Neutrophil (primary cell): ENCODE results near the gene LRFN2.

ENCODE experiments used
- H3K27ac ChIP-seq: fragments of 200-600 bp; sonication (generic); 2 replicates; pipeline ENCODE4 v1.5.1; 2016; ENCODE audit warnings: mild to moderate bottlenecking, moderate library complexity
- H3K27me3 ChIP-seq: fragments of 200-600 bp; sonication (generic); 2 replicates; pipeline ENCODE4 v1.6.0; 2016; ENCODE audit warnings: mild to moderate bottlenecking
- H3K36me3 ChIP-seq: fragments of 200-600 bp; sonication (generic); 2 replicates; pipeline ENCODE4 v1.5.1; 2017
- H3K4me1 ChIP-seq, 2 experiments: fragments of 200-600 bp in 1 of 2; sonication (generic) in 1 of 2; 1 replicate in 1 of 2; 2 replicates in 1 of 2; pipeline versions ENCODE4 v1.5.1 to v1.6.1; 2013 to 2016; ENCODE audit warnings: low read depth in 1 of 2, low read length in 1 of 2, mild to moderate bottlenecking in 1 of 2, moderate library complexity in 1 of 2; ENCODE audit not compliant: control insufficient read depth in 1 of 2, insufficient read depth in 1 of 2
- H3K4me3 ChIP-seq, 2 experiments: fragments of 200-600 bp in 1 of 2; sonication (generic) in 1 of 2; 1 replicate in 1 of 2; 2 replicates in 1 of 2; pipeline ENCODE4 v1.5.1; 2013 to 2016; ENCODE audit warnings: low read depth in 1 of 2, low read length in 1 of 2, mild to moderate bottlenecking in 1 of 2, moderate library complexity in 1 of 2
- H3K9me3 ChIP-seq: fragments of 200-600 bp; sonication (generic); 2 replicates; pipeline ENCODE4 v1.5.1; 2016
- TF ChIP-seq, protein P1 (sequence below): fragments of 200-600 bp; sonication (generic); IDR thresholded peaks from 2 replicates; pipeline ENCODE4 v1.5.1; 2016; ENCODE audit warnings: antibody characterized with exemption

LRFN2 gene

DNA sequence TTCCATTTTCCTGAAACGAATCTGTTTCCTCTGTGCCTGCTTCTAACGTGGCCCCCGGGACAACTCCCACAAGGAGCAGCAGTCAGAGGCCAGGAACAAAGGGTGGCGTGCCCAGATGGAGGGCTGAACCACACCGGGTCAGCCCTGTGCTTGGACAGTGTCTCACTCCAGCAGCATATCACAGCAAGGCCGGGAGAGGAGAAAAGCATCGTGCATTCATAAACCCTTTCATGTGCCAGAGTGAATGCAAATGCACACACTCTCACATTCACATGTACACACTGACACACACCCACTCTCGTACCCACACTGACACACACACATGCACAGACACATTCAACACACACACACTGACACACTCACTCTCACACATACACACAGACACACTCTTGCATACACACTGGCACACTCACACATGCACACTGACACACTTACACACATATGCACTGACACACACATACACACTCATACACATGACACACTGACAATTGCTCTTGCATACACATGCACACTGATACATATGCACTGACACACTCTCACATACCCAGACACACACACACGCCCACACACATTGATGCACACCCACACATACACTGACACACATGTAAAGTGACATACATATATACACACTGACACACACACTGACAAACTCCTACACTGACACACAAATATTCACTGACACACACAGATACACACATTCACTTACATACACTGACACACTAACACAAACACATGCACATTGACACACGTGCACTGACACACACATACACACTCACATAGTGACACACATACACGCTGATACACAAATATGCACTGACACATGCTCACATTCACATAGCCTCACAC, 237.0 kb downstream of the LRFN2 start:
- Histone ChIP-seq H3K27me3 (no peaks in the 10 kb centered on the region), H3K36me3 (no peaks in the 10 kb centered on the region), H3K4me3 (no peak overlapping the region), H3K9me3 (no peaks in the 10 kb centered on the region), H3K27ac (no peak overlapping the region), H3K4me1 (no peaks in the 10 kb centered on the region)
- TF ChIP-seq, protein P1, sequence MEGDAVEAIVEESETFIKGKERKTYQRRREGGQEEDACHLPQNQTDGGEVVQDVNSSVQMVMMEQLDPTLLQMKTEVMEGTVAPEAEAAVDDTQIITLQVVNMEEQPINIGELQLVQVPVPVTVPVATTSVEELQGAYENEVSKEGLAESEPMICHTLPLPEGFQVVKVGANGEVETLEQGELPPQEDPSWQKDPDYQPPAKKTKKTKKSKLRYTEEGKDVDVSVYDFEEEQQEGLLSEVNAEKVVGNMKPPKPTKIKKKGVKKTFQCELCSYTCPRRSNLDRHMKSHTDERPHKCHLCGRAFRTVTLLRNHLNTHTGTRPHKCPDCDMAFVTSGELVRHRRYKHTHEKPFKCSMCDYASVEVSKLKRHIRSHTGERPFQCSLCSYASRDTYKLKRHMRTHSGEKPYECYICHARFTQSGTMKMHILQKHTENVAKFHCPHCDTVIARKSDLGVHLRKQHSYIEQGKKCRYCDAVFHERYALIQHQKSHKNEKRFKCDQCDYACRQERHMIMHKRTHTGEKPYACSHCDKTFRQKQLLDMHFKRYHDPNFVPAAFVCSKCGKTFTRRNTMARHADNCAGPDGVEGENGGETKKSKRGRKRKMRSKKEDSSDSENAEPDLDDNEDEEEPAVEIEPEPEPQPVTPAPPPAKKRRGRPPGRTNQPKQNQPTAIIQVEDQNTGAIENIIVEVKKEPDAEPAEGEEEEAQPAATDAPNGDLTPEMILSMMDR: no peak

DNA sequence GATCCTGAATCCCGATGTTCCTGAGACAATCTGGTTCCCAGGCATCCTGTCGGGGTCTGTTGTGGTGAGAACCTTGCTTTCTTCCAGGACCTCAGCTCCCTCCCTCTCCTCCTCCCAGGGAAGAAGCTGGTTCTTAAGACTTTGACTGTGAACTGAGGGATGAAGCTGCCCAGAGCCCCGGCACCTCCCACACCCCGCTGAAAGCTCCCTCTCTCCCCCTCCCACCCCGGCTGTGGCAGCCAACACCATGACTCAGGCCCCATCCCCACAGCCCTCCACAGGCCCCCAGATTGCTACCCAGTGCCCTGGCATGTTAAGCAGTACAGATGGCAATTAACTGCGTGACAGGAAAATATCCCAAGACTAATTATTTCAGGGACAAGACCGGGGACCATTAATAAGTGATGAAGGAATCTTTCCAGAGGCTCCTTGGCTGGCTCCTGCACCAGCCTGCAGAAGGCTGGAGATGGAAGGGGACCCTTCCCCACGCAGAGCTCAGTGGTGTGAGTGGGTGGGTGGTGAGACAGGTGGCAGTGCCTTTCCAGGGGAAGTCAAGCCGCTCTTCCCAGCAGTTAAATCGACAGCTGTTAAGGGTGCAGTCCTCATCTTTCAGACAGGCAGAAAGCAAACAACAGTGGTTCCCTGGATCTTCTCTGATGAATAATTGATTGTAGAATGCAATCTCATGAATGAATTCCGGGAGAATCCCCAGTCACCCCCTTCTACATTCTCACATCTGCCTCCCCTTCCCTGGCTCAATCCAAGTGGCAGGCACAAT, 237.9 kb downstream of the LRFN2 start:
- Histone ChIP-seq H3K4me1 (no peaks in the 10 kb centered on the region), H3K27ac (no peak overlapping the region), H3K36me3 (no peaks in the 10 kb centered on the region), H3K9me3 (no peaks in the 10 kb centered on the region), H3K27me3 (no peaks in the 10 kb centered on the region), H3K4me3 (no peak overlapping the region)
- TF ChIP-seq, protein P1: no peak

DNA sequence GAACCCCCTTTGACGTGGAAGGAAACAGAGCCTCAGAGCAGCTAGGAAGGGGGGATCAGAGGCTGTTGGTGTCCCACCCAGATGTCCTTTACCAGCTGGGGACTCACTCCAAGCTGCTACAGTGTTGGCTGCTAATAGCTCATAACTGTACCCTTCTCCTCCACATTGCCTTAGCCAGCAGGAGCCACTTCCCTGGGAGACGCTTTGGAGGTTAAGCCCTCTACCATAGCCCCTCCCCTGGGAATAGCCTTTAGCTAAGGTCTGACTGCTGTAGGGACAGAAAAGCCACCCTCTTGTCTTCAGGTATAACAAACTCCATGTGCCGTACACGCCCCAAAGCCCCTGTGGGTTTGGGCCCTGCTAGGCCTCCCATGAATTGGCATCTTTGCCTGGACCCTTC, 238.6 kb downstream of the LRFN2 start:
- Histone ChIP-seq H3K27ac (no peak overlapping the region), H3K27me3 (no peaks in the 10 kb centered on the region), H3K4me3 (no peak overlapping the region), H3K36me3 (no peaks in the 10 kb centered on the region), H3K4me1 (no peaks in the 10 kb centered on the region), H3K9me3 (no peaks in the 10 kb centered on the region)
- TF ChIP-seq, protein P1: no peak

DNA sequence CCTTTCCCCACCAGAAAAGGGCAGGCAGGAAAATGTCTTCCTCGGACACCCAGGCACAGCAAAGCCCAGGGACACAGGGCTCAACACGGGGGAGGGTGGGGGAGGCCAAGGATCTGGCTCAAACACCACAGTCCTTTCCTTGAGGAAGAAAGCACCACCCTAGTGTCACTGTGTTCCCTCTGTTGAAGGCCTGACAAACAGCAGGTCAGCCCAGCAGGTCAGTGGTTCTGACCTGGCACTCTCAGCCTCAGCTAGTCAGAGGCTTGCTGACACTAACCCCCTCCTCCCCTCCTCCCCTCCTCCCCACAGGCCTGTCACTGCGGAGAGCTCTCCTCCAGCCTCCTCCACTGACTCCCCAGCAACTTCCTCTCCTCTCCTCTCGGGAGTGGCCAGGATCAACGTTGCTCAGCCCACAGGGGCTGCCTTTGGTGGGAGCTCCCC, 239.6 kb downstream of the LRFN2 start:
- no peaks in the 10 kb centered on the region for H3K27me3 ChIP-seq
- TF ChIP-seq, protein P1: no peak
- H3K9me3 ChIP-seq: no peaks in the 10 kb centered on the region
- H3K4me1 ChIP-seq: no peaks in the 10 kb centered on the region
- no peaks in the 10 kb centered on the region for H3K36me3 ChIP-seq
- H3K27ac ChIP-seq: no peak overlapping the region
- no peak overlapping the region for H3K4me3 ChIP-seq

DNA sequence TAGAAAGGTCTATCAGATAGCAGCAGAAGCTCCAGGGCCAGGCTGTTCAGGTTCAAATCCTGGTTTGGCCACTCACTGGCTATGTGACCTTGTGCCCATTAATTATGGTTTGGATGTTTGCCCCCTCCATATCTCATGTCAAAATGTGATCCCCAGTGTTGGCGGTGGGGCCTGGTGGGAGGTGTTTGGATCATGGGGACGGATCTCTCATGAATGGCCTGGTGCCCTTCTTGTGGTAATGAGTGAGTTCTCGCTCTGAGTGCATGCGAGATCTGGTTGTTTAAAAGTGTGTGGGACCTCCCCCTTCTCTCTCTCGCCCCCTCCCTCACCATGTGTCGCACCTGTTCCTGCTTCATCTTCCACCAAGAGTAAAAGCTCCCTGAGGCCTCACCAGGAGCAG, 240.9 kb downstream of the LRFN2 start:
- Histone ChIP-seq H3K4me1 (no peaks in the 10 kb centered on the region), H3K4me3 (no peak overlapping the region), H3K27ac (no peak overlapping the region), H3K27me3 (no peaks in the 10 kb centered on the region), H3K36me3 (no peaks in the 10 kb centered on the region), H3K9me3 (no peaks in the 10 kb centered on the region)
- TF ChIP-seq, protein P1: no peak
